Lower lobe of right lung (tissue), 2 donors: ENCODE measurements around the gene PPARGC1A. TPM values are rescaled to one million over a fixed set of nuclear protein-coding genes. Genes with fewer than 3 reads are reported as not detected.
A peak's percentile ranks its signal among the peaks of the same experiment; 100 is the strongest.

Experiments
- ATAC-seq, 2 donors: fragments of 200-7000 bp; cut with Tn5 transposase; one replicate each; pipeline ENCODE4 v1.9.1; 2020 to 2022; ENCODE audit warnings: mild to moderate bottlenecking in 2 of 2, moderate library complexity in 2 of 2
- DNase-seq: peaks from one replicate; pipeline ENCODE4 v3.0.0-alpha.2; 2020
- H3K27ac ChIP-seq: fragments of 200-600 bp; one replicate; pipeline ENCODE4 v1.8.0; 2022
- H3K27me3 ChIP-seq: fragments of 200-600 bp; one replicate; pipeline ENCODE4 v1.8.0; 2022; ENCODE audit warnings: low read depth
- H3K36me3 ChIP-seq: fragments of 200-600 bp; one replicate; pipeline ENCODE4 v1.8.0; 2022; ENCODE audit warnings: mild to moderate bottlenecking
- H3K4me1 ChIP-seq: fragments of 200-600 bp; one replicate; pipeline ENCODE4 v1.8.0; 2022
- H3K4me3 ChIP-seq: fragments of 200-600 bp; one replicate; pipeline ENCODE4 v1.8.0; 2022; ENCODE audit warnings: mild to moderate bottlenecking
- H3K9me3 ChIP-seq: fragments of 200-600 bp; one replicate; pipeline ENCODE4 v1.8.0; 2022
- CTCF ChIP-seq: fragments of 200-600 bp; IDR thresholded peaks from one replicate; pipeline ENCODE4 v1.8.0; 2022; ENCODE audit warnings: antibody characterized with exemption, mild to moderate bottlenecking
- intact Hi-C: fragments of 100-400 bp; cut with DNase I; formaldehyde crosslinking; loops from one replicate; pipeline ENCODE4 v1.11.0; 2022
- total RNA-seq: library from RNA; stranded (reverse); fragmentation: NEBNext Ultra II Directional; extraction: Animal tissue kit (Norgen Biotek cat#: 25700); gene quantifications from one replicate; pipeline ENCODE4 v1.2.1, GENCODE V29; 2021
- donor health status: DM: no; HTN: yes; CAD: no; lungs with severe emphysema.

Gene PPARGC1A
- total RNA-seq, 1 donor from 2014 or later, result 10.5 TPM

GRCh38 chr4:23853986-23854660 is 35.7 kb downstream of the PPARGC1A start:
- intact Hi-C loops, result no loop called here
- TF ChIP-seq CTCF, result no peak
- Histone ChIP-seq H3K27me3 (no peaks in the 10 kb centered on the region), H3K4me3 (no peak overlapping the region), H3K9me3 (no peaks in the 10 kb centered on the region), H3K4me1 (peaks cover 8% of the 10 kb centered on the region), H3K27ac (no peak overlapping the region), H3K36me3 (no peaks in the 10 kb centered on the region)
- peak; percentile 40 to 48 for ATAC-seq
- DNase-seq, result no peak

GRCh38 chr4:23851464-23851863 is 38.4 kb downstream of the PPARGC1A start:
- Histone ChIP-seq H3K27ac (no peak overlapping the region), H3K36me3 (no peaks in the 10 kb centered on the region), H3K27me3 (no peaks in the 10 kb centered on the region), H3K4me3 (no peak overlapping the region), H3K9me3 (no peaks in the 10 kb centered on the region), H3K4me1 (peaks cover 2% of the 10 kb centered on the region)
- ATAC-seq (no peak), DNase-seq (no peak)
- intact Hi-C loops, result no loop called here
- no peak for TF ChIP-seq CTCF

- Histone ChIP-seq H3K27ac (no peak overlapping the region), H3K9me3 (no peaks in the 10 kb centered on the region), H3K27me3 (no peaks in the 10 kb centered on the region), H3K4me1 (no peaks in the 10 kb centered on the region), H3K36me3 (no peaks in the 10 kb centered on the region), H3K4me3 (no peak overlapping the region)
- no peak for TF ChIP-seq CTCF
- DNase-seq, result no peak
- ATAC-seq, result no peak
- intact Hi-C loops, result no loop called here
Observed at GRCh38 chr4:23847158-23847557, 42.7 kb downstream of the PPARGC1A start.

GRCh38 chr4:23844961-23845360 is 44.9 kb downstream of the PPARGC1A start:
- intact Hi-C loops, result no loop called here
- DNase-seq (no peak), ATAC-seq (no peak)
- no peak overlapping the region for H3K4me3 ChIP-seq
- TF ChIP-seq CTCF, result no peak
- H3K27ac ChIP-seq, result no peak overlapping the region
- H3K4me1 ChIP-seq, result no peaks in the 10 kb centered on the region
- no peaks in the 10 kb centered on the region for H3K9me3 ChIP-seq
- no peaks in the 10 kb centered on the region for H3K36me3 ChIP-seq
- no peaks in the 10 kb centered on the region for H3K27me3 ChIP-seq

- Histone ChIP-seq H3K36me3 (no peaks in the 10 kb centered on the region), H3K4me1 (no peaks in the 10 kb centered on the region), H3K27me3 (no peaks in the 10 kb centered on the region), H3K9me3 (no peaks in the 10 kb centered on the region), H3K4me3 (no peak overlapping the region), H3K27ac (no peak overlapping the region)
- DNase-seq (no peak), ATAC-seq (peak in 1 of 2 donors; percentile 21)
- intact Hi-C loops, result no loop called here
- TF ChIP-seq CTCF, result no peak
Observed at GRCh38 chr4:23839279-23839678, 50.6 kb downstream of the PPARGC1A start.
